ENCODE results near the gene DGKQ. TPM values are rescaled to one million over a fixed set of nuclear protein-coding genes. Genes with fewer than 3 reads are reported as not detected.

Gene DGKQ
- total RNA-seq, 1 experiment from 2014 or later = 12.4 TPM

DNA sequence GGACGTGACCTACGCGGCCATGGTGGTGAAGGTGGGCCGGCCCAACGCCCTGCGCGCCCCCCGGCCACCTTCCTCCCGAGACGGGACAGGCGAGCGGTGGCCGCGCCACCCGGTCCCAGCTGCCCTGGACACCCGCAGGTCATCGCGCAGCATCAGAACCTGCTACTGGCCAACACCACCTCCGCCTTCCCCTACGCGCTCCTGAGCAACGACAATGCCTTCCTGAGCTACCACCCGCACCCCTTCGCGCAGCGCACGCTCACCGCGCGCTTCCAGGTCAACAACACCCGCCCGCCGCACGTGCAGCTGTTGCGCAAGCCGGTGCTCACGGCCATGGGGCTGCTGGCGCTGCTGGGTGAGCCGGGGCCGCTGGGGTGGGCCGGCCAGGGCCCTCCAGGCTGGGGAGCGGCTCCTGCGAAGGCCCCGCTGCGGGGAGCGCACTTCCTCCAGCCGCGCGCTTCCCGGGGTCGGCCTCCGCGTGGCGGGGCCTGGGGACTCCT is 28.8 kb upstream of the DGKQ start:
- no peak overlapping the region for H2BK12ac ChIP-seq (ENCODE audit: insufficient read length, low read depth, low read length)
- no peak overlapping the region for H2AK5ac ChIP-seq (ENCODE audit: insufficient read length, low read length)
- H3K56ac ChIP-seq (ENCODE audit: insufficient read length, low read depth, low read length) = no peak overlapping the region
- H3T11ph ChIP-seq (ENCODE audit: low read length) = no peak overlapping the region
- H3K23me2 ChIP-seq (ENCODE audit: insufficient read length, low read depth, low read length, poor library complexity, severe bottlenecking) = peaks cover 11% of the 10 kb centered on the region
- Mint-ChIP-seq H3K27me3 (ENCODE audit: low read depth) (peaks cover 84% of the 10 kb centered on the region), H3K36me3 (ENCODE audit: insufficient read depth in 1 of 3, low read depth in 3 of 3) (no peaks in the 10 kb centered on the region), H3K9me3 (peaks cover 5 to 9% of the 10 kb centered on the region in 2 experiments; a peak in 4 of 5 replicates), H3K4me3 (peak overlapping the region; percentile 34 to 74; a peak in 4 of 5 replicates), H3K27ac (no peak overlapping the region), H3K4me1 (peaks cover 2% of the 10 kb centered on the region in 2 experiments; a peak in 2 of 4 replicates)
- H4K8ac ChIP-seq (replicated peaks; ENCODE audit: insufficient read length, low read depth, low read length) = no peak overlapping the region
- no peak overlapping the region for H2BK120ac ChIP-seq (ENCODE audit: low read depth, low read length, poor library complexity, severe bottlenecking)
- peaks cover 35% of the 10 kb centered on the region; the same call in 1 of the 2 replicates for H3K27me3 ChIP-seq (ENCODE audit: insufficient read depth, low read length)
- no peak overlapping the region for H3K18ac ChIP-seq (ENCODE audit: insufficient read length, low read depth, low read length)
- H3K4me1 ChIP-seq (ENCODE audit: insufficient read depth, low read length) = no peaks in the 10 kb centered on the region
- H2BK15ac ChIP-seq (ENCODE audit: low read depth, low read length) = no peak overlapping the region
- peak overlapping the region; percentile 56 for H3K4me2 ChIP-seq (ENCODE audit: insufficient read depth, insufficient read length, low read length)
- H3K4ac ChIP-seq (ENCODE audit: low read depth, low read length) = no peak overlapping the region
- no peaks in the 10 kb centered on the region for H3K9me3 ChIP-seq (ENCODE audit: control insufficient read depth, low read depth, low read length)
- DNase-seq = peak; percentile 59
- H3K23ac ChIP-seq (ENCODE audit: insufficient read length, low read depth, low read length) = no peak overlapping the region
- no peak for TF ChIP-seq CTCF (conservative IDR thresholded peaks at IDR 0.05)
- H2BK5ac ChIP-seq (ENCODE audit: insufficient read length, low read length) = no peak overlapping the region
- H4K5ac ChIP-seq (ENCODE audit: insufficient read length, low read depth, low read length) = no peak overlapping the region
- no peaks in the 10 kb centered on the region for H4K20me1 ChIP-seq (ENCODE audit: control insufficient read depth, insufficient read depth, insufficient read length)
- no peak overlapping the region for H3K9ac ChIP-seq (ENCODE audit: extremely low read depth, insufficient read length, low read length)
- H3K27ac ChIP-seq (ENCODE audit: insufficient read length, low read depth, low read length) = no peak overlapping the region
- H2BK20ac ChIP-seq (ENCODE audit: low read depth, low read length, poor library complexity, severe bottlenecking) = no peak overlapping the region
- H3K14ac ChIP-seq (ENCODE audit: insufficient read depth, low read length) = 0 out of 2 replicates have a peak overlapping the region, but pooled peaks have one; percentile 46
- no peaks in the 10 kb centered on the region for H3K79me2 ChIP-seq (ENCODE audit: insufficient read depth, low read length)
- no peak overlapping the region for H4K91ac ChIP-seq (ENCODE audit: insufficient read length, low read depth, low read length)
- H3K79me1 ChIP-seq (ENCODE audit: insufficient read depth, low read depth, low read length, poor library complexity, severe bottlenecking) = no peaks in the 10 kb centered on the region
- H2AFZ ChIP-seq (ENCODE audit: low read length) = no peak overlapping the region
- no CpG with 5 or more reads among the region's 54 CpGs for WGBS (ENCODE audit: extremely low coverage, insufficient read length, low lambda C conversion rate)

Data from H9 (cell line).